ENCODE data around the gene ANO2. TPM values are rescaled to one million over a fixed set of nuclear protein-coding genes. Genes with fewer than 3 reads are reported as not detected.

Gene ANO2
- total RNA-seq, 2 donors from 2014 or later: 2.8 to 9.3 TPM

DNA sequence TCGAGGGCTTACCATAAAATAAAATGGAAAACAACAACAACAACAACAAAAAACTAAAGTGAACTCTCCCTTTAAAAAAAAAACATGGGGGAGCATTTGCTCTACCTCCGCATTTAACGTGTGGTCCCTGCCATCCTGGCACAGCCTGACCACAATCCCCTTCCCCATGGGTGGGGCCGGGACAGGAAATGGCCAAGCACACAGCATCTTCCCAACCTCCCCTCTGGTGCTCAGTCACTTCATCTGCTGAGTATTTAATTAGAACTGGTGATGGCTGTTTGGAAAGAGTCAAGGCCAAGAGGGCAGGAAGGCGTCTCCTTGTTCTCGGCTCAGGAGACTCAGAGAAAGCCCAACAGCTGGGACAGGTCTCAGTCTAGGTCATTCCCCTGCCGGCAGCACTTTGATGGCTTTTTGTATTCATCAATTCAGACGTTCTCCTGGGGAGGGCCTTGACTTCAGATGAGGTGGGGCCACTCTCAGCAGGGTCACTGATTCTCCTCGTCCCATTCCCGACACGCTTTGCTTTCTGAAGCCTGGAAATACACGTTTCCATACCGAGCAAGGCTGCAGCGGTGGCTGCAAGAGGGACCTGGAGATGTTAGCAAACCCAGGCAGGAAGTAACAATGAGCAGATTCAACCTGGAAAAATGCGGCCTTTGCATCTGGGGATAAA lies 44.4 kb downstream of the ANO2 start:
- no peaks in the 10 kb centered on the region for H3K9me3 ChIP-seq
- TF ChIP-seq, protein P1, sequence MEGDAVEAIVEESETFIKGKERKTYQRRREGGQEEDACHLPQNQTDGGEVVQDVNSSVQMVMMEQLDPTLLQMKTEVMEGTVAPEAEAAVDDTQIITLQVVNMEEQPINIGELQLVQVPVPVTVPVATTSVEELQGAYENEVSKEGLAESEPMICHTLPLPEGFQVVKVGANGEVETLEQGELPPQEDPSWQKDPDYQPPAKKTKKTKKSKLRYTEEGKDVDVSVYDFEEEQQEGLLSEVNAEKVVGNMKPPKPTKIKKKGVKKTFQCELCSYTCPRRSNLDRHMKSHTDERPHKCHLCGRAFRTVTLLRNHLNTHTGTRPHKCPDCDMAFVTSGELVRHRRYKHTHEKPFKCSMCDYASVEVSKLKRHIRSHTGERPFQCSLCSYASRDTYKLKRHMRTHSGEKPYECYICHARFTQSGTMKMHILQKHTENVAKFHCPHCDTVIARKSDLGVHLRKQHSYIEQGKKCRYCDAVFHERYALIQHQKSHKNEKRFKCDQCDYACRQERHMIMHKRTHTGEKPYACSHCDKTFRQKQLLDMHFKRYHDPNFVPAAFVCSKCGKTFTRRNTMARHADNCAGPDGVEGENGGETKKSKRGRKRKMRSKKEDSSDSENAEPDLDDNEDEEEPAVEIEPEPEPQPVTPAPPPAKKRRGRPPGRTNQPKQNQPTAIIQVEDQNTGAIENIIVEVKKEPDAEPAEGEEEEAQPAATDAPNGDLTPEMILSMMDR (IDR thresholded peaks at IDR 0.05): no peak
- DNase-seq (ENCODE audit: low spot score): peak; percentile 36

DNA sequence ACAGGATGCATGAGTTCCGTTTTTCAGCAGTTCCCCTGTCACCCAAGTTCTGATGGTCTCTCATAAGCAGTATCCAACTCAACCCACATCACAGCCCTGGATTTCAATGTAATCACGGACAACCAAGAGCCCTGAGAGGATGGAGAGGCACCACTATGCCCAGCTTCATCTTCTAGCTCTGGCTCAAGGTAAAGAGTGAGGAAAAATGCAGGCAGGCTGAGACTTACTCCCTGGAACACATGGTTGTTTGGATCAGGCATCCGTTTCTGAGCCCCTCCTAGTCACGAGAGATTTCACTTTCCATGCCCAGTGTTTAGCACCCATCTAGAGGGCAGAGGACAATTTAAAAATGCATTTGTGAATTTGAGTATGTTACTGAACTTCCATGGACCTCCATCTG lies 45.0 kb downstream of the ANO2 start:
- Histone ChIP-seq H3K27ac (no peak overlapping the region), H3K4me1 (no peaks in the 10 kb centered on the region), H3K27me3 (no peaks in the 10 kb centered on the region), H3K36me3 (no peaks in the 10 kb centered on the region), H3K4me3 (no peak overlapping the region), H3K9me3 (no peaks in the 10 kb centered on the region)
- TF ChIP-seq, protein P1 (IDR thresholded peaks at IDR 0.05): no peak
- peak; percentile 9 for DNase-seq (ENCODE audit: low spot score)

More for the DNA sequence above, 44.4 kb downstream of the ANO2 start:
- H3K4me3 ChIP-seq: no peak overlapping the region
- H3K27me3 ChIP-seq: no peaks in the 10 kb centered on the region
- H3K4me1 ChIP-seq: no peaks in the 10 kb centered on the region
- H3K27ac ChIP-seq: no peak overlapping the region
- H3K36me3 ChIP-seq: no peaks in the 10 kb centered on the region

DNA sequence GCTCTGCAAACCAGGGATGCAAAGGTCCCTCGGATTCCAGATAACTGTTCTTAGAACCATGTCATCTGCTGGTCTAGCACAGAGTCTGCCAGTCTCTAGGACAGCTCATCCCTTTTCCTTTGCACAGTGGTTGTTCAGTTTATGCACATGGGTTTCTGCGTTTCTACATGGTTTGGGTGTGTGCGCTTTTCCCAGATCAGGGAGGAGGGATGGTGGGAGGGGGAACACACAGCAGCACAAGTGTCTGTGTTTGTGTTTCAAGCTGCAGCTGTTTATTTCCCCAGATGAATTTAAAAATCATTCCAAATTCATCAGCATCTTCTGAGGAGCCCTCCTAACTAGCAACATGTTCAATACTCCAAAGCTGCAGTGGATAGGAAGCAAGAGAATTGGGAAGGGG lies 45.4 kb downstream of the ANO2 start:
- peaks cover 0 to 2% of the 10 kb centered on the region in 2 donors for H3K9me3 ChIP-seq
- no peak overlapping the region for H3K27ac ChIP-seq
- no peaks in the 10 kb centered on the region for H3K4me1 ChIP-seq
- no peaks in the 10 kb centered on the region for H3K27me3 ChIP-seq
- no peaks in the 10 kb centered on the region for H3K36me3 ChIP-seq
- TF ChIP-seq, protein P1 (IDR thresholded peaks at IDR 0.05): no peak
- no peak overlapping the region for H3K4me3 ChIP-seq
- peak; percentile 11 for DNase-seq (ENCODE audit: low spot score)

DNA sequence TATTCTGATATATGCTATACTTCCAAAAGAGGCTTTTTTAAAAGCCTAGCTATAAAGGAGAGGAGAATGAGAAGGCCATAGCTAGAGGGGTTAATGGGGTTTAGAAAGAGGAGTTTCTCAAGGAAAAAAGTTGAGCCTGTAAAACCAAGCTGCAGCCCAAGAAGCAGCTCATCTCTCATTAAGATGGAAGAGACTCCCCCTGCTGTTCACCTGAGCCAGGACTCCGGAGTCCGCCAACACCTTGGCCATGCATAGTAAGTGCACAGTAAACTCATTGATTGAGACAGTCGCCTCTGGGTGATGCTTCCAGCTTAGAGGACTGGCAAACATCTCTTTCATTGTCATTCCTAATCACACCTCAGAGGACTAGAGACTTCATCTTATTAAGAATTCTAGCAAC lies 46.2 kb downstream of the ANO2 start:
- Histone ChIP-seq H3K27ac (no peak overlapping the region), H3K27me3 (no peaks in the 10 kb centered on the region), H3K9me3 (peaks cover 0 to 4% of the 10 kb centered on the region in 2 donors), H3K4me3 (no peak overlapping the region), H3K36me3 (no peaks in the 10 kb centered on the region), H3K4me1 (no peaks in the 10 kb centered on the region)
- DNase-seq (ENCODE audit: low spot score): peak; percentile 49
- TF ChIP-seq, protein P1 (IDR thresholded peaks at IDR 0.05): no peak

DNA sequence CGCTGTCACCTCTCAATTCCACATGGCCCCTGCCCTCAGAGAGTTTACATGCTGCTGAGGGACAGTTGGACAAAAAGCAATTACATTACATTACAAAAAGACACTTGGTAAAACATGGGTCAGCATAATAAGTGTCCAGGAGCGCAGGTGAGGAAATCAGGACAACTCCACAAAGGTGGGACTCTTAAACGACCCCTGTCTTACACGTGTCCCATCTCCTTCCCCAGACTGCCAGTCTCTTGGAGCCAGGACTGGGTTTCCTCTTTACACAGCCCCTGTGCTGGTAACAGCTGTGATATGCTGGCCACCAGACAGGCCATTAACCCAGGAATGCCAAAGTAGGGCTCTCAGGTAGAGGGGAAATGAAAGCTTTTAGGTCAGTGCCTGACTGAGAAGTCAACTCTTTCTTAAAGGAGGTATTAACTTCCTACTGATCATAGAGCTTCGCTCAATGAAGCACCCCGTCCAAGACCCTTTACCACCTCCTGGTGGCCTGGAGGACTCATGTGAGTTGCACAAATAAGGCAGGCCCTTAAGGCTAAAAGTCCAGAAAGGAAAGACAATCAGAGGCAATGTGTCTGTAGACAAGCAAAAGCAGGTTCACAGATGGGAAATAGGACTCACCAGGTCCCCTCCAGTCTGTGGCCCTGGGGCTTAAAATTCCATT lies 55.5 kb downstream of the ANO2 start:
- no peaks in the 10 kb centered on the region for H3K27me3 ChIP-seq
- no peaks in the 10 kb centered on the region for H3K36me3 ChIP-seq
- H3K4me3 ChIP-seq: no peak overlapping the region
- H3K9me3 ChIP-seq: peaks cover 0 to under 1% of the 10 kb centered on the region in 2 donors
- TF ChIP-seq, protein P1 (IDR thresholded peaks at IDR 0.05): no peak
- H3K27ac ChIP-seq: no peak overlapping the region
- no peaks in the 10 kb centered on the region for H3K4me1 ChIP-seq
- peak; percentile 42 for DNase-seq (ENCODE audit: low spot score)

Measured in right atrium auricular region (tissue), 2 donors.